Eye (tissue), 1 donor: Measurements from ENCODE around the gene SPEN.
"Not testable (repeated sequence)": the region's sequence is repeated elsewhere in the genome, so short reads cannot be mapped to it uniquely, and the experiment has no call there.

Experiments used
- DNase-seq: peaks from one replicate; pipeline ENCODE4 v3.0.0-alpha.2; 2015

Gene SPEN

DNA sequence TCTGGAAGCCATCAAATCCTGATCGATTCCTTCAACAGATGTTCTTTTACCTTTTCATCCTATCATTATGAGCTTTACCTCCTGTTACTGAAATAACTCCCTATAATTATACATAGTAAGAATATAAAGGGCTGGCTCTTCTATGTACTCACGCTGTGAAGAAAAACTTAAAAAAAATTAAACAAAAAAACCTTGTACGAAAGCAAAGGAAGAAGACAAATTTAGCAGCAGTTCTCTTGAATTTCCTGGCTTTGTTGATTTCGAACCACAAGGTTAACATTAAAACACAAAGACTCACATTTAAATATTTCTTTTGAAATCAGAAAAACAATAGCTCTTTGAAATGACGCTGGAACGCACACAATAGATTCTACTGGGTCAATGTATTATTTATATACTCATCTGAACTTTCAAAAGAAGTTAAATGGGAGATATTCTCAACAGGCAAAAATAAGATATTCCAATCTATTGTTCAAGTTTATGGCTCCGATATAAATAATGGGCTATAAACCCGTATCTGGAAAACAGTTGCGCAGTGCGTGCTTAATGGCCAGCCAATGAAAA lies 13.6 kb upstream of the SPEN start:
- DNase-seq, result no peak

DNA sequence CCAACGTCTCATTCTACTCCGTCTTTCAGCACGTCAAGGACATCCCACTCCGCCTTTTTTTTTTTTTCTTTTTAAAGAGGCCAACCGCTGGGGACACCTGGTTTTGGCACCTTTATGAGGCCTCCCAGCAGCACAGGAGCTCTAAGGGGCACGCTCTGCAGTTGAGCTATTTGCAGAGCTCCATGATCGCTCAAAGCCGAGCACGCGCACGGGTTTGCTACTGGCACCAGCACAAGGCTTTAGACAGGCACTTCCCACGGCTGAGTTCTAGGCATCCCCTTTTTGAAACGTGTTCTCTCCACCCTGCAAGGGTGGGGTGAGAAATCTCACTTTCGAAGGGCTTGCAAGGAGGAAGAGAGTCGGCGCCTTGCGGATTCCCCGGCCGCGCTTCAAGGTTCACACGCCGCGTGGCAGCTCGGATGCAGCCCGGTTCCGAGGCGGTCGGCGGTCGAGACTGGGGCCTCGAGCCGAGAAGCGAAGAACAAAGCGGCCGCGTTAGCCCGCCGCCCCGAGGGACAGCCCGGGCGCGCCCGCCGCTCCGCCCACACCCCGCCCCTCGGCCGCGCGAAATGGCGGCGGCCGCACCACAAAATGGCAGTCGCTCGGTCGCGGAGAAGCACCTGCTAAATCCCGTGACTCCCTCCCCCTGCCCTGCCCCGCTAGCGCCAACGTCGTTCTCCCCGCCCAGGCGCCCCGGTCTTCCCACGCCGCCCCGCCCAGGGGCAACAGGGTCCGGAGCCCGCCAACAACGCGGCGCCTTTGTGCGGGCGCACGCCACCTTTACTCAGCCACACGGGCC lies 12.9 kb upstream of the SPEN start:
- DNase-seq, result peak; percentile 98

DNA sequence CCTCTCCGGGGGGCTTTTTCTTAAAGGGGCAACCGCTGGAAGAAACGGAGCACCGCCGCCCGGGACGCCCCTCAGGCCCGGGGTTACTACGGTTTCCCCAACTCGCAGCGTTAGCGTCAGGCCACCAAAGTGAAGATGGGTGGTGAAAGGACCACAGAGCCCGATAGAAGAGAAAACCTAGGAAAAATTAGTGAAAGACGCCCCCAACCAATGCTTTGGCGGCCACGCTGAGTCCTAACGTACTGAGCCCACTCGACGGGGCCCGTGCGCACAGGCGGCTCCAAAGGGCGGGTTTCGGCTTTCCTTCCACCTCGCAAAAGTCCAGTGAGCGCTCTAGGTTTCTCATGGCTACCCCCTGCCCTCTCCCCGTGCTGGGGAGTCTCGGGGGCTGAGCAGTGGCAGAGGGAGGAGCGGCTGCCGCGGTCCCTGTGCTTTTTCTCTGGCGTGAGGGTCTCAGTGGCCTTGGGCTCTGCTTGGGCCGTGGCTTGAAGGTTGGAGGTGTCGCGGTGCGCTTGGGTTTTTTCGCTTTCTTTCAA lies 12.2 kb upstream of the SPEN start:
- no peak for DNase-seq

DNA sequence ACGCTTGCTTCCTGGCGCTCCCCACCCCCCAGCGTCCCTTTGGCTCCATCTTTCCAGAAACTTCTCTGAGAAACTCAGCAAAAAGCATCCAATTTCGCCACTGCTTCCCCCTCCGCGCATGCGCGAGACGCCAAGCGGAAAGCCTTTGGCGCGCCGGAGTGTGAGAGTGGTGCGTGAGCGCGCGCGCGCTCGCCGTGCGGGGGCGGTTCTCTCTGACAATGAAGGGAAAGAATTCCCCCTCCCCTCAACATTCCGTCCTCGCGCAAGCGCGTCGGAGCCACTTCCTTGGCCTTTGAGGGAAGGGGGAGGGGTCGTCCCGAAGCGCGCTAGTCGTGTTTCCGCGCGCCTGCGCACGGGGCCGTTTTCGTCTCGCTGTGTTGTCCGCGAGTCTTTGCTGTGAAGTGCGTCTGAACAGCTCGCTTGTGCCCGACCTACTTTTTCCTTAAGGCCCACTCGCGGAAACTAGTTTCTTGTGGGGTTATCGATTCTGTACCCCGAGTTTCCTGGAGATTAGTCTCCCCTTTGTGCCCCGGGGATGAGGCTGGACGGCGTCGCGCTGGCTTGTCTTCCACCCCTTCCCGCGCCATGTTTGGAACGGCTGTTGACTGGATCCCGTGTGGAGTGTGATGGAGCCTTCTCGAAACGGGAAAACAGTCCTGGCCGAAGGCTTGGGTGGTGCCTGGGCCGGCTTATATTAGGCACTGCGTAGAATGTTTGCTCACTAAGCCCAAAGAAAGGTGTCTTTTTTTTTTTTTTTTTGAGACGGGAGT lies 11.6 kb upstream of the SPEN start:
- DNase-seq, result peak; percentile 100

DNA sequence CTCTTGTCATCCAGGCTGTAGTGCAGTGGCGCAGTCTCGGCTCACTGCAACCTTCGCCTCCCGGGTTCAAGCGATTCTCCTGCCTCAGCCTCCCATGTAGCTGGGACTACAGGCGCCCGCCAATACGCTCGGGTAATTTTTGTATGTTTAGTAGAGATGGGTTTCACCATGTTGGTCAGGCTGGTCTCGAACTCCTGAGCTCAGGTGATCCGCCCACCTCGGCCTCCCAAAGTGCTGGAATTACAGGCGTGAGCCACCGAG lies 11.1 kb upstream of the SPEN start:
- DNase-seq, result not testable (repeated sequence)

DNA sequence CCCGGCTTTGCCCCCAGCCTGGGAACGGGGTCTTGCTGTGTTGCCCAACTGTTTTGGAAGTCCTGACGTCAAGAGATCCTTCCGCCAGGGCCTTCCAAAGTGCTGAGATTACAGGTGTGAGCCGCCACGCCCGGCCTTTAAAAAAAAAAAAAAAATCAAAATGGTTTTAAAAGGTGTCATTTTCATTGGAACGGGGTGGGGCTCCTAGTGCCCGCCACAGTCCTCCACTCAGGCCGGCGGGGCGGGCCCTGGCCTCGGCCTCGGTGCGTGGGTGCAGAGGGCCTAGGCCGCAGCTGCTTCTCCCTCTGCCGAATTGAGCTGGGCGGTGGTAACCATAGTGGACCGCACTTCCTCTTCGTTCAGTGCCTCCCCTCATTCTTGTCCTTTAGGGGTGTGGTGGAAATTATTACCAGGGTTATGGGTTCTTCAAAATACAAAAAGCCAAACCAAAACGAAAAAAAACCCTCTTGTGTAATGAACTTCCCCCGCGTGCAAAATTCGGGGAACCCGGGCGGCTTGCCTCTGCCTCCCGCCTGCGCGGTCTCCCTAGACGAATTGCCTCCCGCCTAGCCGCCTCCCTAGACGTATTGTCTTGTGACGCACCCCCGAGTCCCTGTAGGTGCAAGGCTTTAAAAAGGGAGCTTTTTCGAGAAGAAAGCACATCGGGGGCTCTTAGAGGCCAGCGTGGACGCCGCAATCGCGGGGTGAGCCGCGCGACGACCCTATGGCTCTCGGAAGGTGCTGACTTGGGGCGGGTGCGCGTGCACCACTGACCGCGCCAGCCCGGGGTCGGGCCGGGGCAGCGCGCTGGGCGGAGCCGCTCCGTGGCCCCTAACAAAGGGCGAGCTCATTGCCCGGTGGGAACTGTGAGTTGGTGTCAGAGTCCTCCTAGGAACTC lies 10.5 kb upstream of the SPEN start:
- peak; percentile 56 for DNase-seq

DNA sequence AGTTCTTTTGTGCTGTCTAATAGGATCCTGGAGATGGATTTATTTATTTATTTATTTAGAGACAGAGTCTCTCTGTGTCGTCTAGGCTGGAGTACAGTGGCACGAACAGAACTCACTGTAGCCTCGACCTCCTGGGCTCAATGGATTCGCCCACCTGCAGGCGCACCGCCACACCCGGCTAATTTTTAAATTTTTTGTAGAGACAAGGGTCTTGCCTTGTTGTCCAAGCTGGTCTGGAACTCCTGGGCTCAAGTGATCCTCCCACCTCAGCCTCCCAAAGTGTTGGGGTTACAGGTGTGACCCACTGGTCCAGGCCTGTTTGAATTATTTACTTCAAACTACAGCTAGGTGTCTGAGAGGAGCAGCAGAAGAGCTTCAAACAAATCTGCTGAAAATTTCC lies 9.6 kb upstream of the SPEN start:
- no peak for DNase-seq

DNA sequence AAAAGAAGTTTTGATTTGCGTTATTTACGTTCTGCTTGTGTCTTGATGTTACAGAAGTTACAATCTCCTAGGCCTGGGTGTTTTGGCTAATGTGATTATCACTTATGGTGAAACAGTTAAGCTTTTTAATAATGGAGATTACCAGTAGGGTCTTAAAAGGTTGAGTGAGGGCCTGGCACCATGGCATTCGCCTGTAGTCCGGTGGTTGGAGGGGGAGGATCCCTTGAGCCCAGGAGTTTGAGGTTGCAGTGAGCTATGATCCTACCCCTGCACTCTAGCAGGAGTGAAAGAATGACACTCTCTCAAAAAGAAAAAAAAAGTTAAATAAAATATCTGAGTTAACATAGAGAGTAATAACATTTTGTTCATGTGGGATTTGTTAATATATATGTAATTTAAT lies 8.8 kb upstream of the SPEN start:
- DNase-seq, result no peak

DNA sequence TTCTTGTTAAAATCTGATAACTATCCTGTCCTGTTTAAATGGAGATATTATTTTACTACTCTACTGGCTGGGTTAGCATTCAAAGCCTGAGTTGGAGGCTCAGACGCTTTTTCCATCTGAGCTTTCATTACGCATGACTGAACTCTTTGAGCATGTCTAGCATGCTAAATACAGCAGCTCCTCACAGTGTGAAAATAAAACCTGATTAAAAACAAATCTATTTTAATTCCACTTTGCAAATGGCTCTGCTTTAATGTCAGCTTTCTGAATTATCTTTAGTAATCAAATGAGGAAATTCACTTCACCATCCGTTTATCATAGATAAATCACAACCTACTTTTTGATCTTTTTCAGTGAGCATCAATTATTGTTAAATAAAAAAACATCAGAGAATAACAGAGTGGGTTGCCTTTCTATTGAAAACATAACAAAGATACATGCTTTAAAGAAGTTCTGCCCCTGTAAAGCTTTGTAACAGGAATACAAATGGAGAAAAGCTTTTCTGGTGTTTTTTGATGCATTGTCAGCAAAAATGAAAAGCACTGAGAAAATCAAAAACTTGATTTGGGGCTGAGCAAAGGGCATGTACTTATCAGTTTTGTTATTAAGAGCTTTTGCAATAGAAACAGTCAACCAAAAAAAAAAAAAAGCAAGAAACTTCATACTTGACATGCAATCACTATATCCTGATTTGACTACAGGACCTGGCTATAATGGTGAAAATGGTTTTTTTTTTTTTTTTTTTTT lies 3.5 kb upstream of the SPEN start:
- DNase-seq, result peak; percentile 94

DNA sequence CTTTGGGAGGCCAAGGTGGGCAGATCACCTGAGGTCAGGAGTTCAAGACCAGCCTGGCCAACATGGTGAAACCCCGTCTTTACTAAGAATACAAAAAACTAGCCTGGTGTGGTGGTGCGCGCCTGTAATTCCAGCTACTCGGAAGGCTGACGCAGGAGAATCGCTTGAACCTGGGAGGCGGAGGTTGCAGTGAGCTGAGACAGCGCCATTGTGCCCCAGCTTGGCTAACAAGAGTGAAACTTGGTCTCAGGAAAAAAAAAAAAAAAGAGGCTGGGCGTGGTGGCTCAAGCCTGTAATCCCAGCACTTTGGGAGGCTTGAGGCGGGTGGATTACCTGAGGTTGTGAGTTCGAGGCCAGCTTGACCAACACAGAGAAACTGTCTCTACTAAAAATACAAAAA lies 1.5 kb upstream of the SPEN start:
- DNase-seq, result not testable (repeated sequence)

DNA sequence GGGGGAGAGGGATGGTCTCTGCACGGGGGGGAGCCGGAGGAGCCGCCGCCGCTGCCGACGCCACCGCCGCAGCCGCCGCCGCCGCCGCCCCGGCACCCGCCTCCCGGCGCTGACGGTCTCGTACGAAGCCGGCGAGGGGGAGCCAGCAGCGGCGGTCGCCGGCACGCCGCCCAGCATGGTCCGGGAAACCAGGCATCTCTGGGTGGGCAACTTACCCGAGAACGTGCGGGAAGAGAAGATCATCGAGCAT lies 311 bp downstream of the SPEN start:
- DNase-seq, result no peak

DNA sequence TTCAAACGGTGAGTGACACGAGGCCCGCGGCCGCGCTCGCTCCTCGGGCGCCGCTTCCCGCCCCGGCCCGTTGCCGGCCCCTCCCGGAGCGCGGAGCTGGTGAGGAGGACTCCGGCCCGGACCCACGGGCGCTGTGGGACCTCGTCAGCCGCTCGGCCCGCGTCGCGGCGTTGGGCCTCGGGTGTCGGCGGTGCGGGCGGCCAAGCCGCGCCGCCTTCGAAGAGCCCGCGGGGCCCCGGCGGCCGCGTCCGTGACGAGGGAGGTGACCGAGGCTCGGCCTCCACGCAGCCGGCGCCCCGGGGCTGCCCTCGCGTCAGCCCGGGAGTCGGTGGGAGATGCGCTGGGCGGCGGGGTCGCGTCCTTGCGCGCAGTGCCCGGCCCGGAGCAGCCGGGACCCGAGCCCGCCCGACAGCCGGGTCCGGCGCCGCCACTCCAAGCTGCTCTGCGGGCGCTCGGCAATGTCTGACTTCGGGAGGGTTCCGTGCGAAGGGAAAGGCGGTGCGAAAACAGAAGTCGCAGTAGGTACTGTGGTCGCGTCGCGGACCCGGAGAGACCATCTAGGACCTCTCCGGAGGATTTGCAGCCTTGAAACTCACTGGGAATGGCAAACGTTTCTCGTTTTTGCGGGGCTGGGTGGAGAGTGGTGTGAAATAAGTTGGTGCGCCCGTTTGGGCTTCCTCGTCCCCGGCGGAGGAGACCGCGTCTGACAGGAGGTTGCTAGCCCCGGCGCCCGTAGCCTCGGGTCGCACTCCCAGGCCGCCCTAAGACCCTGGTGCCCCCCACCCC lies 829 bp downstream of the SPEN start:
- peak; percentile 73 for DNase-seq

DNA sequence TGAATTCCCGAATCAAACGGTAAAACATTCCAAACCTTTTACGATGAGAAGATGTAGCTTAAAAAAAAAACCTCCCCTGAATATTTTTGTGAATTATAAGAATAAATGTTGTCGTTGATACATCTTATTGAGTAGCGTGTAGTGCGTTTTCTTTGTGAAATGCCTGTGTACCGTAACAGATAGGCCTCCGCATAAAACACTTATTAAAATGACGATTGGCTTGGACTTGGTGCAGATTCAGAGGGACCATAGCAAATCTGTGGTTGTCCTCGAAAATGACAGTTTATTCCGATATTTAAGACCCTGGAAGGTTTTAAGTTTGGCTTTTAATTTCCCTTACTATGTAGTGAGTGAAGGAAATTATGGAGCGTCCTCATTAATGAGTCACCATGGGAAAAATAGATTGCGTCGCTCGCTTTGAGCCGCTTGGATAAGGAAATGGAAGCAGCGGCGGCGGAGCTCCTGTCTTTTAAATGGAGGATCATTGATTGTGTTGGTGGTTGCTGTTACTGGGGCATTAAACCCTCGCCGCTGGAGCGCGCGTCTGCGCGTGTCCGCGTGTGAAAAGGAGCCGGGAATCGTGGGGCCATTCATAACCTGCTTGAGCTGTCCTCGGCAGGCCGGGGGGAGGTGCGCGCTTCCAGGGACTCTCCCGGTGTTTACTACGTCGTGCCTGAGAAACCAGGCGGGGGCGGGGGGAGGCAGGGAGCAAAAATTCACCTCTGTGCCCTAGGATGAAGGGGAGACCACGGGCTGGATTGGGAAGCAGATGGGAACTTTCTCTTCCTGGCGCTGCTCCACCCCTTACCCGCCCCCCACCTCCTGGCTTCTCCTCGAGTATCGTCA lies 1.6 kb downstream of the SPEN start:
- DNase-seq, result peak; percentile 97

DNA sequence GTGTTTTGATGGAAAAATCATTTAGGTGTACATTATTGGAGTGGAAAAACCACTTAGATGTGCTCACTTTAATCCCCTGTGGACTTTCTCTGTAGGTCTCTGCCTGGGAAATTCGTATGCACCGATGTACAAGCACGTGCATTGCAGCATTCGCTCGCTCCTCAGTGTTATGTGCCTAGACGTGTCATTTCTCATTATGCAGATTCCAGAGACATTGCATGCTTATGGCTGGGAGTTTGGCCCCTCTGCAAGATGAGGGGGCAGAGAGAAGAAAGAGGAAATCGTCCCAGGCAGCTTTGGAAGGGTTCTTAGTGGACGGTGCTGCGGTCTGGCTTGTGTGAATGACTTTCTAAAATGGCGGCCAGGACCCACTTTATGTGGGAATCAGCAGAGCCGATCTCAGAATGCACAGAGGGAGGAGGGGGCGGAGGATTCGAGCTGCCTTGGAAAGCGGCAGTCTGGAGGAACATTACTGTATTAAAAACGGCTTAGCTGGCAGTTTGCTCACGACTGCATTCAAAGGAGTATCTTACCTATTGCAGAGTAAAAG lies 2.3 kb downstream of the SPEN start:
- DNase-seq, result peak; percentile 95

DNA sequence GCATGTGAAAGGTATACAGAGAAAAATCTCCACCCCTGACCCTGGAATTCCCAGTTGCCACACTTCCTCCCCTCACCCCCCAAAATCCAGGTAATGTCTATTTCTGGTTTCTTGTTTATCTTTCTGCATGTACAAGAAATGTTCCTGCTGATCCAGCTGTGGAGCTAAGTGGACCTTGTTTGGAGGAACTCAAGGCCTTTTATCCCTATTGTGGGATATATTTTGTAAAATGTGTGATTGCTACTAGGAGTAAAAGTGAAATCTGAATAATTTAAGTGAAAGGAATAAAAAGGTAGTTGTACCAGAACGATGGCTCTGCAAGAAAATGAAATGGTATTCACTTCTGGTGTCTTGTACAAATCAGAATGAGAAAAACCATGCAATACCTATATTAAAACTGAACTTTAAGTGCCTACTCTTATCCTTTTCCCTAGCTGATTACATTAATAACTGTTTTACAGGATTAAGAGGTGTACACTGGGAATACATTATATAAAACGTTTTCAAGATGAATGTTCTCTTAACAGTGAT lies 3.0 kb downstream of the SPEN start:
- peak; percentile 71 for DNase-seq

DNA sequence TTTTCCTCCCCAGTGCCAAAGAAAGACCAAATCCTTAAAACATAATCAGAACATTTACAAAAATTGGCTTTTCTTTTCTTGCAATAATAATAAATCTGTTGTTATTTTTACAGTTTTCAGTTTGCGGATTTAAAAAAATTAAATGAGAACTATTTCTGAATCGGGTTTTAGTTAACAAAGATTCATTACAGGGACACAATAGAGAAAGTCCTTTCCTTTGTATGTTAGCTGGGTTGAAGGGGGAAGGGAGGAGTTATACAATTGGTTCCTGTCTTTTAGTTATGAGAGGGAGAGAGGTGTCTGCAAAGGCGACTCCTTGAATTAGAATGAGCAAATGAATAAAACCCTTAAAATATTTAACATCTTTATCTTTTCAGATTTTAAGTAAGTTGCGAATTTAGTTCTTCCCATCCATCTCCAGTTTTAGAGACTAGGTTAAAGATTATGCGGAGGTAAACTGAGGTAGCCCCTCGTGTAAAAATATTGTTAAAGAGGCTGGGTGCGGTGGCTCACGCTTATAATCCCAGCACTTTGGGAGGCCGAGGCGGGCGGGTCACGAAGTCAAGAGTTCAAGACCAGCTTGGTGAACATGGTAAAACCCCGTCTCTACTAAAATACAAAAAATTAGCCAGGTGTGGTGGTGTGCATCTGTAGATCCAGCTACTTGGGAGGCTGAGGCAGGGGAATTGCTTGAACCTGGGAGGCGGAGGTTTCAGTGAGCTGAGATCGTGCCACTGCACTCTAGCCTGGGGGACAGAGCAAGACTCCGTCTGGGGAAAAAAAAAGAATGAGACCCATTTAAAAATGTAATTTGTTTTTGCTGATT lies 3.9 kb downstream of the SPEN start:
- peak; percentile 57 for DNase-seq

DNA sequence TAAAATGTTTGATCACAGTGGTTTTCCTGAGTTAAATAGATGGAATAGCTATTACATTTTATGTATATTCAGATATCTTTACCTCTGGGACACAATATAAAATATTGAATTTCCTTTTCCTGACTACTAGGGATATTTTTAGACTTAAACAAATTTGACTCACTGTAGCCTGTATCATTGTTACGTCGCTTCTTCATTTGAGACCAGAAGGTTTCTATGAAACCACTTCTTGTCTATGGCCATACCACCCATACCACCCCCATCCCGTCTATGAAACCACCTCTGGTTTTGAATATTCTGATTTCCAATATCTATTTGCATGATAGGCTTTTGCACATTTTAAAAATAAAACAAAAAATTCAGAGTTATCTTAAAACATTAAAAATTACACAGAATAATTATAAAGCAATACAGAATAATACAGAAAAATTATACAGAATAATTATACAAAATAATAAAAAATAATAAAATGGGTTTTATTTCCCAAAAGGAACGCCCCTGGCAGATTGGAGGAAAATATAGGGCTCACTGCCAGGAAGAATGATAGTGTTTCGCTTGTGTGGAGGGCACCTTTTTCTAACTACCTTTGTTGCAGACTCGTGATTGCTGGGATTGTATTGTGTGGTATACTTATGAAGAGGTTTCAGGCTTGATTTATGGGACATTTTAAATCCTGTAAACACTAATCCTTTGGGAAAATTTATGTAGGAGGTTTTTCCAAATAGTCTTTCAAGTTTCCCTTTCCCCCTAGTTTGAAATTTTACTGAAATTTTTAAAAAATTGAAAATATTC lies 4.7 kb downstream of the SPEN start:
- no peak for DNase-seq

DNA sequence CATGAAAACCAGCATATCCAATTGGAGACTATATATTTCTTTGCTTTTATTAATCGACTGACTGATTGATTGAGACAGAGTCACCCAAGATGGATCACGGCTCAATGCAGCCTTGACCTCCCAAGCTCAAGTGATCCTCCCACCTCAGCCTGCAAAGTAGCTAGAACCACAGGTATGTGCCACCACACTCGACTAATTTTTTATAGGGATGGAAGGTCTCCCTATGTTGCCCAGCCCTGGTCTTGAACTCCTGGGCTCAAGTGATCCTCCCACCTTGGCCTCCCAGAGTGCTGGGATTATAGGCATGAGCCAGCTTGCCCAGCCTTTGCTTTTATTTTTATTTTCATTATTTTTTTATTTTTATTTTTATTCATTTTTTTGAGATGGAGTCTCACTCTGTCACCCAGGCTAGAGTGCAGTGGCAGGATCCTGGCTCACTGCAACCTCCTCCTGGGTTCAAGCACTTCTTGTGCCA lies 5.4 kb downstream of the SPEN start:
- DNase-seq, result no peak
